Keratinocyte (primary cell): ENCODE data around the gene ZNF529.

Experiments
- EZH2 ChIP-seq: IDR thresholded peaks from one replicate; pipeline ENCODE4 v1.6.1; 2012; ENCODE audit warnings: inconsistent platforms, mild to moderate bottlenecking, low read length, moderate library complexity
- TF ChIP-seq, protein P1 (sequence below), 3 experiments: IDR thresholded peaks in 1 of 3; conservative IDR thresholded peaks in 1 of 3; optimal IDR thresholded peaks in 1 of 3; 2 replicates in 2 of 3; 3 replicates in 1 of 3; pipeline versions ENCODE3 to v1.5.1; 2011; ENCODE audit warnings: low read length in 3 of 3, mild to moderate bottlenecking in 3 of 3, moderate library complexity in 2 of 3, control low read depth in 1 of 3, inconsistent platforms in 1 of 3; ENCODE audit not compliant: insufficient read depth in 2 of 3; ENCODE audit errors: extremely low read depth in 1 of 3

DNA sequence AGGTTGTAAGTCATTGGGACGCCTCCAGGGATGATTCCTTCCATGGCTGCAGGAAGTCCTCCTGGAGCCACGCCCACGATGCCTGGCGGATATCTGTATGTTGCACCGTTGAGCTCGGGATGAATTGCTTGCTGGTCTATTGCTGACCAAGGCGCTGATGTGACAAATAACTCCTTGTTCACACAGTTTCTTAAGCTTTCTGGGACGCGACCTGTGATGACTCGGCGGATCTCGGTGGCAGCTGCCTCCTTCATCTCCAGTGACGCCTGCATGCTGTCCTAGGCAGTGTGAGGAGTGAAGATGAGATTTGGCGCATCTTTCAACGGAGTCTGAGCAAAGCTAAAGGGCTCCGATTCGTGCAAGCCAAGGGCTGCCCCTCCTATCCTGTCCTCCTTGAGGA is 76.1 kb downstream of the ZNF529 start:
- TF ChIP-seq, protein P1, sequence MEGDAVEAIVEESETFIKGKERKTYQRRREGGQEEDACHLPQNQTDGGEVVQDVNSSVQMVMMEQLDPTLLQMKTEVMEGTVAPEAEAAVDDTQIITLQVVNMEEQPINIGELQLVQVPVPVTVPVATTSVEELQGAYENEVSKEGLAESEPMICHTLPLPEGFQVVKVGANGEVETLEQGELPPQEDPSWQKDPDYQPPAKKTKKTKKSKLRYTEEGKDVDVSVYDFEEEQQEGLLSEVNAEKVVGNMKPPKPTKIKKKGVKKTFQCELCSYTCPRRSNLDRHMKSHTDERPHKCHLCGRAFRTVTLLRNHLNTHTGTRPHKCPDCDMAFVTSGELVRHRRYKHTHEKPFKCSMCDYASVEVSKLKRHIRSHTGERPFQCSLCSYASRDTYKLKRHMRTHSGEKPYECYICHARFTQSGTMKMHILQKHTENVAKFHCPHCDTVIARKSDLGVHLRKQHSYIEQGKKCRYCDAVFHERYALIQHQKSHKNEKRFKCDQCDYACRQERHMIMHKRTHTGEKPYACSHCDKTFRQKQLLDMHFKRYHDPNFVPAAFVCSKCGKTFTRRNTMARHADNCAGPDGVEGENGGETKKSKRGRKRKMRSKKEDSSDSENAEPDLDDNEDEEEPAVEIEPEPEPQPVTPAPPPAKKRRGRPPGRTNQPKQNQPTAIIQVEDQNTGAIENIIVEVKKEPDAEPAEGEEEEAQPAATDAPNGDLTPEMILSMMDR (optimal IDR thresholded peaks at IDR 0.05 in 1 of 3, IDR thresholded peaks at IDR 0.05 in 1 of 3, conservative IDR thresholded peaks at IDR 0.05 in 1 of 3; ENCODE audit: extremely low read depth in 1 of 3, insufficient read depth in 2 of 3, low read length in 3 of 3): no peak
- no peak for TF ChIP-seq EZH2
